CD4-positive, alpha-beta T cell treated with Interleukin-1 beta for 1 hour (primary cell): Measurements from ENCODE around the gene AZU1.

Source experiments
- DNase-seq, 2 donors: peaks; one replicate each; pipeline ENCODE4 v3.0.0-alpha.2; 2020 to 2022

AZU1 gene

DNA sequence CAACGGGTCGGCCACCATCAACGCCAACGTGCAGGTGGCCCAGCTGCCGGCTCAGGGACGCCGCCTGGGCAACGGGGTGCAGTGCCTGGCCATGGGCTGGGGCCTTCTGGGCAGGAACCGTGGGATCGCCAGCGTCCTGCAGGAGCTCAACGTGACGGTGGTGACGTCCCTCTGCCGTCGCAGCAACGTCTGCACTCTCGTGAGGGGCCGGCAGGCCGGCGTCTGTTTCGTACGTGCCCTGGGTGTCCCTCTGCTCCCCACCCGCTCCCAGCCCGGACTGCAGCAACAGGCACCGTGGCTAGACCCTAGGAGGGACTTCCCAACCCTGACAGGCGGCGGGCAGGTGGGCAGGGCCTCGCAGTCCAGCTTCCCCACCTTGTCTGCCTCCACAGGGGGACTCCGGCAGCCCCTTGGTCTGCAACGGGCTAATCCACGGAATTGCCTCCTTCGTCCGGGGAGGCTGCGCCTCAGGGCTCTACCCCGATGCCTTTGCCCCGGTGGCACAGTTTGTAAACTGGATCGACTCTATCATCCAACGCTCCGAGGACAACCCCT lies 28.0 kb downstream of the AZU1 start:
- DNase-seq = no peak

DNA sequence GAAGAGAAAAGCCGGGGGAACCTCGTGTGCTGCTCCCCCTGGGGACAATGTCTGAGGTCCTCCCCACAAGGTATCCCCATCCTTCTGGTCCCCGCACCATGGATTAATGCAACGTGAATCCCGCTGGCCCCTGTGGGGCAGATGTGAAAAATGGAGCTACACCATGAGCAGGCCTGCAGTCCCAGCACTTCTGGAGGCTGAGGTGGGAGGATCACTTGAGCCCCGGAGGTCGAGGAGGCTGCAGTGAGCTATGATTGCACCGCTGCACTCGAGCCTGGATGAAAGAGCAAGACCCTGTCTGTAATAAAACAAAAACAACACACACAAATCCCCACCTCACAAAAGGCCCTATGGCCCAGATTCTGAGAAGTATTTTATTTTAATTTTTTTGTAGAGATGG lies 30.6 kb downstream of the AZU1 start:
- no peak for DNase-seq

DNA sequence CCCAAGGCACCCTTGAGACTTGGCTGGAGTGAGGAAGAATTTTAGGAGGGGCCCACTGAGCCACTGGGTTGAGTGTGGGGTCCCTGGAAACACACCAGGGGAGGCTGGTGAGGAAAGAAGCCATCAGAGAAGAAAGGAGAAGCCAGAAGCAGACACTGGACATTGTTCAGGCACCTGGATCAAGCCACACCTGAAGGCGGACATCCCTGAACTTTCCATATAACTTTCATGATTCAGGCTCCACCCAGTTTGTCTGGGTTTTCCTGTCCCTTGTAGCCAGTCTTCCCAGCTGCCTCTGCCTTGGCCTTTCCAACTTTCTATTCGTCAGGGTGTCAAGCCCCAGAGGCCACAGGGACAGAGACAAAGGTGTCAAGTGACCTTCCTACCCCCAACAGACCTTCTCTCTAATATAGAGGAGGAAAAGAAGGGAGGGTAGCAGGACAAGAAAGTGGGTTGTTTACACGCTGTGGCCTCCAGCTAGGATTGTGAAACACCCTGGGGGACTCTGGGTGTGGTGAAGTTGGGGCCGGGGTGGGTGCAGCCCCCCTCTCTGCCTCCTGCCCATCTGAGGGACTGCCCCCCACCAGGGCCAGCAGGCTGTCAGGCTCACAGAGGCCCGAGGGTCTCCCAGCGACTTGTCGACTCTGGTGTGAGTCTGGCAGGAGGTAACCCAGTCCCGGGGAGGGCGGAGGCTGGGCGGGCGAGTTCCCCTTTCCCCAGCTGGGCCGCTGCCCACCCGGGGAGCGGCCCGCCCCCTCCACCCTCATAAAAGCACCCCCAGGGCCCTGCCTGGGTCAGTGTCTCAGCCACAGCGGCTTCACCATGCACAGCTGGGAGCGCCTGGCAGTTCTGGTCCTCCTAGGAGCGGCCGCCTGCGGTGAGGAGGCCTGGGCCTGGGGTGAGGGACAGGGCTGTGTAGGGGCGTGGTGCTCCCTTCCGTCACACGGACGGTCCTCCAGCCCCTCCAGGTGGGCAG lies 31.5 kb downstream of the AZU1 start, which contains the start of gene CFD:
CFD (plus strand) TSS at position 797 of the 976 bp plus-strand sequence; CDS start at position 823, 26 bp downstream.
- DNase-seq = peak in 1 of 2 donors; percentile 61

DNA sequence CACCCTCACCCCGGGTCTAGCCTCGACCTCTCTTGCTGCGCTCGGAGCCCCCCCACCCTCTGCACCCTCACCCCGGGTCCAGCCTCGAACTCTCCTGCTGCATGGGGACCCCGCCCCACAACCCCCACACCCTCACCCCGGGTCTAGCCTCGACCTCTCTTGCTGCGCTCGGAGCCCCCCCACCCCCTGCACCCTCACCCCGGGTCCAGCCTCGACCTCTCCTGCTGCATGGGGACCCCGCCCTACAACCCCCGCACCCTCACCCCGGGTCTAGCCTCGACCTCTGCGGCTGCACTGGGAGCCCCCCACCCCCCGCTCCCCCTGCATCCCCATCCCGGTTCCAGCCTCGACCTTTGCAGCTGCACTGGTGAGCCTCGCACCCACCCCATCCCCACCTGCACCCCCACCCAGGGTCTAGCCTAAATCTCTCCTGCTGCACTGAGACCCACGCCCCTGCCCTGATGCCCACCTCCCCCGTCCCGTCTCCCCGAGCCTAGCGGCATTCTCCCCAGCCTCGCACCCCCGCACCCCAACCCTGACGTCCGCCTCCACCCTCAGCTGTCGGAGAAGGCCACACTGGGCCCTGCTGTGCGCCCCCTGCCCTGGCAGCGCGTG lies 33.6 kb downstream of the AZU1 start:
- no peak for DNase-seq

DNA sequence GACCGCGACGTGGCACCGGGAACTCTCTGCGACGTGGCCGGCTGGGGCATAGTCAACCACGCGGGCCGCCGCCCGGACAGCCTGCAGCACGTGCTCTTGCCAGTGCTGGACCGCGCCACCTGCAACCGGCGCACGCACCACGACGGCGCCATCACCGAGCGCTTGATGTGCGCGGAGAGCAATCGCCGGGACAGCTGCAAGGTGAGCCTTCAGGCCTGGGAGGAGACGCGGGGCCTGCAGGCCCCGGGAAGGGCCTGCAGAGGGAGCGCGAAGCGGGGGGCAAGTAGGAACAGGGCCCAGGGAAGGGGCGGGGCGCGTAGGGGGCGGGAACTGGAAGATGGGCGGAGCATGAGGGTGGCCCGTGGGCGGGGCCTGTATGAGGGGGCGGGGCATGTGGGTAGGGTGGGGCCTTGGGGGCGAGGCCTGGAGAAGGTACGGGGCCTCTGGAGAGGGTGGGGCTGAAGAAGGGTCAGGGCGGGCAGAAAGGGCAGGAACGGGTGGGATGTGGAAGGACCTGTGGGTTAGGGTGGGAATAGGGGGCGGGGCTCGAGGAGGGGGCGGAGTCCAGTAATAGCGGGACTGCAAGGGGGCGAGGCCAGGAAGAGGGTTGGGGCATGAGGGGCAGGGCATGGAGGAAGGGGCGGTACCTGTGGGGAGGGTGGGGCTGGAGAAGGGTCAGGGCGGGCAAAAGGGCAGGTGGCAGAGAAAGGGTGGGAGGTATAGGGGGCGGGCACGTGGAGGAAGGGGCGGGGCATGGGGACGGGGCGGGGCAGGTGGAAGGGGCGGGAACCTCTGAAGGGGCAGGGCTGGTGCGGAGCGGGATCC lies 34.3 kb downstream of the AZU1 start:
- peak; percentile 66 to 75 for DNase-seq

DNA sequence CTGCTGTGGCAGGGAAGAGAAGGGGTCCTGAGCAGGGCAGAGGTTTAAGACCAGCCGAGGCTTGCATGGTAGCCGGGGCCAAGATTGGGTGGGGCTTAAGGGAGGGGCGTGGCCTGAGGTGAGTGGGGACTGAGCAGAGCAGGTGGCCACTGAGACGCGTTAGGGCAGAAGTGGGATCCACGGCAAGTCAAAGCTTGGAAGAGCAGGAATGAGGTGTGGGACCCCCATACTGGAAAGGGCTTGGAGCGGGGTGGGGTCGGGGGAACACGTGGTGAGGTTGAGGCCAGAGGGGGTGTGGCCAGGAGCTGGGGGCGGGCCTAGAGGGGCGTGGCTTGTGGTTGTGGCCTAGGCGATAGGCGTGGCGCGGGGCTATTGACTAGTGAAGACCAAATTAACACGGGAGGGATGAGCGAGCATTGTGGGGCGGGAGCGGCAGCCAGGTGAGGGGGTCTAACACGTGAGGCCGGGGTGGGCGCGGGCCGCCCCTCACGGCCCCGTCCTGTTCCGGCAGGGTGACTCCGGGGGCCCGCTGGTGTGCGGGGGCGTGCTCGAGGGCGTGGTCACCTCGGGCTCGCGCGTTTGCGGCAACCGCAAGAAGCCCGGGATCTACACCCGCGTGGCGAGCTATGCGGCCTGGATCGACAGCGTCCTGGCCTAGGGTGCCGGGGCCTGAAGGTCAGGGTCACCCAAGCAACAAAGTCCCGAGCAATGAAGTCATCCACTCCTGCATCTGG lies 35.1 kb downstream of the AZU1 start:
- DNase-seq = peak; percentile 82 to 83

DNA sequence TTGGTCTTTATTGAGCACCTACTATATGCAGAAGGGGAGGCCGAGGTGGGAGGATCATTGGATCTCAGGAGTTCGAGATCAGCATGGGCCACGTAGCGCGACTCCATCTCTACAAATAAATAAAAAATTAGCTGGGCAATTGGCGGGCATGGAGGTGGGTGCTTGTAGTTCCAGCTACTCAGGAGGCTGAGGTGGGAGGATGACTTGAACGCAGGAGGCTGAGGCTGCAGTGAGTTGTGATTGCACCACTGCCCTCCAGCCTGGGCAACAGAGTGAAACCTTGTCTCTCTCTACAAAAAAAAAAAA lies 35.6 kb downstream of the AZU1 start:
- no peak for DNase-seq

DNA sequence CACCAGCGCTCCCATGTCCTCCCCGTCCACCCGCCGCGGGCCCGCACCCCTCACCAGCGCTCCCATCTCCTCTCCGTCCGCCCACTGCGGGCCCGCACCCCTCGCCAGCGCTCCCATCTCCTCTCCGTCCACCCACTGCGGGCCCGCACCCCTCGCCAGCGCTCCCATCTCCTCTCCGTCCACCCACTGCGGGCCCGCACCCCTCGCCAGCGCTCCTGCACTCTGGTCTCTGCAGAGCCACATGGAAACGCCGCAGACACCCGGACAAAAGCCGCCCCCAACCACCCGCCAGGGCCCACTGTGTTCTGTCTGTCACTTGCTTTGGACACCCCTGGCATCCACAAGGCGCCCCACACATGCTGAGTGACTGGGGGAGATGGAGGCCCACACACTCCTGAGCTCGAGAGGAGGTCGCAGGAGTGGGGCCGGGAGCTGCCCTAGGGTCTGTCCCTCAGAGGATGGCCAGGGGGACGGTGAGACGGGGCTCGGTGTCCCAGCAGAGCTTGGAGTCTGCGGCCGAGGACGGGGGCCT lies 39.2 kb downstream of the AZU1 start:
- DNase-seq = no peak

DNA sequence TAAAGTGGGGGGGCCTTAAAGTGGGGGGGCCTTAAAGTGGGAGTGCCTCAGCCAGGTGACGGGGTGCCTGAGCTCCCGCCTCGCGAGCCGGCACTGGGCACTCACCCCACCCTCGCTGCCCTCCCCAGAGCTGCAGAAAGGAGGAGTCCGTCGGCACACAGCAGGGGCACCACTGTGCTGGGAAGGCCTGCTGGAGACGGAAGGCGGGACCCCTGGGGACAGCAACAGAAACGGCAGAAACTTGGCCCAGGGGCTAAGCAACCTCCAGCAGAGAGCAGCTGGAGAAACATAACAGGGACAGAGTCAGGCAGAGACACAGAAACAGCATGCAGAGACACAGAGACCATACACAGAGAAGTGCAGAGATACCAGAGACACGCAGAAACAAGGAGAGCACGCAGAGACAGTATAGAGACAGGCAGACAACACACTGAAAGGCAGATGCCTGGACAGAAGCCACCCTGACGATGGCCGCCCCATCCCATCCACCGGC lies 39.7 kb downstream of the AZU1 start:
- no peak for DNase-seq

DNA sequence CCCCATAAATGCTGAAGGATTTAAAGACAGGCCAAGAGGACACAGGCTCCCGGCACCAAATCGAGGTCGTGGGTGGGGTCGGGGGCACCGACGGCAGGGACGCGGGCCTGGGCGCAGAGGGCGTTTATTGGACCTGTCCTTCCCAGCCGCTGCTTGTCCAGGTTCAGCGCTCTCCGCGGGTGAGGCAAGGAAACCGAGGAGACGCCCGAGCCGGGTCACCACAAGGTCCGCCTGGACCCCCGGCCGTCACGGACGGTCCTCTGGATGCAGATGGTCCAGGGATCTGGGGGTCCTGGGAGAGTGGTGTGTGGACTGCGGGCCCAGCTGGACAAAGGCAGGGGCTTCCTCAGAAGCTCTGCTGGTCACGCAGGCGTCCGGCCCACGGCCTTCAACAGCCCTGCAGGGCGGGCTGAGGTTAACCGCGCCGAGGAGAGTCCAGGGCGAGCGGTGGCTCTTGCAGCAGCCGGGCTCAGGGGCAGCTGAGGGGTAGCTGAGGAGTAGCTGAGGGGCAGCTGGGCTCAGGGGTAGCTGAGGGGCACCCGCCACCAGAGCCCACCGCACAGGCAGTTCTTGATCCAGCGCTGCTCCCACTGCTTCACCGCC lies 40.3 kb downstream of the AZU1 start:
- no peak for DNase-seq

DNA sequence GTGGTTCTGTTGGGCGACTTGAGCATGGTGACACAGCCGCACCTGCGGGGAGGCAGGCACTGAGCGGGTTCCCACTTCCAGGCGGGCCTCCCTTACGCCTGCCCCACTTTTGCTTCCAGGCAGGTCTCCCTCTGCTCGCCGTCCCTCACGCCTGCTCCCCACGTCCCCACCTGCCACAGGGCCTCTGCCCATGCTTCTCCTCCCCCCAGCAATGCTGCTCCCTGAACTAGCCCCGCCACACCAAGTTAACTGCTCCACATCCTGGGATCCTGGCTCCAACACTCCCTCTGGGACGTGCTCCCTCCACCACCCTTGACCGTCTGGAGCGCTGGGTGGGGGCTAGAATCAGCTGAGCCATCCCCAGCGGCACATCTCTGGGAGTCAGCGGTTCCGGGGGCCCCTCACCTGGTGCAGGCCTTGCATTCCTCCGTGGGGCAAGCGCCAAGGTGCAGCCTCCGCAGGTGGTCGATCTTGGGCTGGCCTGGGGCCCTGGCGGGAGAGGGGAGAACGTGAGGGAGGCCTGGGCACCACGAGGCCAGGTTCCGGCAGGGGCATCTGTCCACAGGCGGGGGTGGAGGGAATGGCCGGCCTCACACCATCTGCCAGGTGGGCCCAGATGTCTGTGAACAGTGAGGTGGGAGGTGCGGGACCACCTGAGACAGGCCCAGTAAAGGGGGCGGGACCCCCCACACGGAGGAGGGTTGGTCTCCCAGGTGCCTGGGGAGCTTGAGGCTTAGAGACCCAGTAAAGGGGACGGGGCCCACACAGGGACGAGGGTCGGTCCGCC lies 41.0 kb downstream of the AZU1 start:
- DNase-seq = no peak

DNA sequence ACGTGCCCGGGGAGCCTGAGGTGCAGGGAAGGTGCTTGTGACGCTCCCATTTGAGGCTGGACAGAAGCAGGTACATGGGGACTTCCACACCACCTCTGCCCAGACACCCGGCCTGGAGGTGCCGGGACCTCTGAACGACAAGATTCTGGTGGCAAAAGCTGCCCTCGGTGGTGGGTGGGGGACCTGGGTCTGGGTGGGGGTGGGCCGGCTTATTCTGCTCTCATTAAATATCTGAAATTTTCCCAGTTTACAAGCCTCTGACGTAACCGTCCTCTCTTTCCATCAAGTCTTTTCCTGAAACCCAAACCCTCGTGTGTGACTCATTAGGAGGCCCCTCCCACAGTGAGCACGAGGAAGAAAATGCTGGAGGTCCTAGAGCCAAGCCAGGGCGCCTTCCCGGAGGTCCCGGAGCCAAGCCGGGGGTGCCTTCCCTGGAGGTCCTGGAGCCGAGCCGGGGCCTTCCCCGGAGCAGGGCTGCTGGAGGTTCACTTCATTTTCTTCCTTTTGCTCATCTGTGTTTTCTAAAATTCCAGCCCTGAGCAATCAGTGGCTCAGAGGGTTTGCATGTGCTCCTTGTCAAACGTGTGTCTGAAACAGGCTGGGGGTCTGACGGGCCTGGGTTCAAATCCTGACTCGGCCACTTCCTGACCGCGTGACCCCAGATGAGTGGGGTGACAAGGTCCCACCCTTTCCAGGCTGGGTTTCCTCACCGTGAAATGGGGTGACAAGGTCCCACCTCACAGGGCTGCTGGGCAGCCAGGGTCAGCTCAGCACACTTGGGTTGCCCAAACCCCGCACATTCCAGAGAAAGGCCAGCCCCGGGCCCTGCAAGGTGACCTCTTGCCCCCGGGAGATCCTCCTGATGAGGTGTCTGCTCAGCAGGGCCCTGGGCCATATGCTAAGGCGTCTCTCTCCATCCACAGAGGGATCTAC lies 41.9 kb downstream of the AZU1 start:
- DNase-seq = no peak

DNA sequence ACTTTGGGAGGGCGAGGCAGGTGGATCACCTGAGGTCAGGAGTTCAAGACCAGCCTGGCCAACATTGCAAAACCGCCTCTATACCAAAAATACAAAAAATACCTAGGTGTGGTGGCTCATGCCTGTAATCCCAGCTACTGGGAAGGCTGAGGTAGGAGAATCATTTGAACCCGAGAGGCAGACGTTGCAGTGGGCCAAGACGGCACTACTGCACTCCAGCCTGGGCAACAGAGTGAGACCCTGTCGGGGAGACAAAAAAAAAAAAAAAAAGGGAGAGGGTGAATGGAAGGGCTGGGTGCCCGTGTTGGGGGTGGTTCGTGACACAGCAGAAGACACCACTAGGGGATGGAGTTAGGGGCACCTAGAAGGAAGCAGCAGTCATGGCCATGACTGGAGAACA lies 42.7 kb downstream of the AZU1 start:
- DNase-seq = no peak

DNA sequence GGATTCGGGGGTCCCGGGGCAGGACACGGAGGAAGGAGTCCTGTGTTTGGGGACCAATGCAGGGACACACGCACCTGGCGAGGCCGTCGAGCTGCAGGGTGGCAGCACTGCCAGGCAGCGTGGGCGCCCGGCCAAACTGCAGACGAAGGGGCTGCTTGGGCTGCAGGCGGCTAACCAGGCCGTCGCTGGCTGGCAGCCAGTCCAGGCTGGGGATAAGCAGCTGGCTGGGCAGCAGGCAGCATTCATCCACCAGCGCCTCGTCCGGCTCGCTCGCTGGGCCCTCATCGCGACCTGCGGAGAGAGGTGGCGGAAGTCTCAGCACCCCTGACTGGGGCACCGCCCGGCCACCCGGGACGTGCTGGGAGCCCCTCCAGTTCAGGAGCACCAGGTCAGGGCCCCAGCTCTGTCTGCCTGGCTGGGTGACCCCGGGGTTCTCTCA lies 43.3 kb downstream of the AZU1 start:
- no peak for DNase-seq

DNA sequence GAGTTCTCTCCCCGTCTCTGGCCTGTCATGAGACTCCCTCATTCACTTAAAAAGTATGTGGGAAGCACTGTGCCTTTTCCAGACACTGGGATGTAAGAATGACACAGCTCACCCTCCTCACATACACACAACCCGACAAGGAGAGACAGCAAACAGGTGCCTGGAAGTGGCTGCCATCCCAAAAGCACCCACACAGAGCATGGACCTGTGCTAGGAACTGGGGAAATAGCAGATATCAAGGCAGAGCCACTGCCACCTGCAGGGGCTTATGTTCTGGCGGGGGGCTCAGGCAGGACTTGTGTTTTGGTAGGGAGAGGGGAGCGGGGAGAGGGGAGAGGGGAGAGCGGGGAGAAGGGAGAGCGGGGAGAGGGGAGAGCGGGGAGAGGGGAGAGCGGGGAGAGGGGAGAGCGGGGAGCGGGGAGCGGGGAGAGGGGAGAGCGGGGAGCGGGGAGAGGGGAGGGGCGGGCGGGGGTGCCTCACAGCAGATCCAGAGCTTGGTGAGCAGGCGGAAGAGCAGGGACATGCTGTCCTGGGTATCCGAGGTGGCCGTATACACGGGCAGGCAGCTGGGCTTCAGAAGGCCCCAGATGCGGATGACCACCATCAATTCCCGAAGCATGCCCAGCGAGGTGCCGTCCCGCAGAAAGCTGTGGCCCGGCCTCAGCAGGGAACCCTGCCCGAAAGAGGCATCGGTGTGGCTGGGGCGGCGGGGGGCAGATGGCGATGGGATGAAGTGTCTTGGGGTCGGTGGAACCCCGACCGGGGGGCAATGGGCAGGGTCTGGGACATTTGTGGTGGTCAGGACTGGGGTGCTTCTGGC lies 44.0 kb downstream of the AZU1 start:
- no peak for DNase-seq

DNA sequence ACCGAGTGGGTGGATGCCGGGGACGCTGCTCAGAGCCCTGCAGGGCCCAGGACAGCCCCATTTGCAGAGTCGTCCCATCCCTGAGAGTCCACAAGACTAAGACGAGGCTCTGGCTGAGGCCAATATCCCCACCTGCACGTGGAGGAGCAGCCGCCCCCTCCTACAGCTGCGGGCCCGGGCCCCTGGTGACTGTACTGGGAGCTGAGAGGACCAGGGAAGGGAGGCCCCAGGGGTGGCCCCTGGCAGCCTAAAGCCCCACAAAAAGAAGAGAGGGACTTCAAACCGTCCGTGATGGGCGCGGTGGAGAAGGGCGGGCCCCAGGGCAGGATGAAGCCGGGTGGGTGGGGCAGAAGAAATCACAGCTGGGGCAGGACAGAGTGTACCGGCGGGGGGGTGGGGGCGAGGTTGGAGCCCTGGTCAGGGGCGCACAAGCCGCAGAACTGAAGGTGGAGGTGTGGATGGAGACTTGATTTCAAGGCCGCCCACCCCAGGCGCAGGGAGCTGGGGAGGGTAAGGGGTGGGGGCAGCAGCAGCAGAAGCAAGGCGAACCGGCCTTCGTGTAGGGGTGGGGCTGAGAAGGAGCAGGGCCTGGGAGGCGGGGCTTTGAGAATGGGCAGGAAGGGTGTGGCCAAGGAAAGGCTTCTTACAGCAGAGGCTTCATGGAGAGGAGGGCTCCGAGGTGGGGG lies 44.8 kb downstream of the AZU1 start:
- DNase-seq = peak; percentile 88 to 91

DNA sequence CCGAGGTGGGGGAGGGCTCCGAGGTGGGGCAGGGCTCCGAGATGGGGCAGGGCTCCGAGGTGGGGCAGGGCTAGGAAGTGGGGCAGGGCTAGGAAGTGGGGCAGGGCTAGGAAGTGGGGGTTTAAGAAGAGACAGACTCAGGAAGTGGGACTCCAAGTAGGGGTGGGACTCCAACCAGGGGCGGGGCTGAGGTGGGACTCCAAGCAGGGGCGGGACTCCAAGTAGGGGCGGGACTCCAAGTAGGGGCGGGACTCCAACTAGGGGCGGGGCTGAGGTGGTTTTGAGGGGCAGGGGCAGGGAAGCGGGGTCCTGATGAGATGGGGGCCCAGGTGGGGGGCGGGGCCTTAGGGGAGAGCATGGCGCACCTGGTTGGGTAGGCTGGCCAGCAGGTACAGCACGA lies 45.4 kb downstream of the AZU1 start:
- DNase-seq = peak; percentile 88 to 90

DNA sequence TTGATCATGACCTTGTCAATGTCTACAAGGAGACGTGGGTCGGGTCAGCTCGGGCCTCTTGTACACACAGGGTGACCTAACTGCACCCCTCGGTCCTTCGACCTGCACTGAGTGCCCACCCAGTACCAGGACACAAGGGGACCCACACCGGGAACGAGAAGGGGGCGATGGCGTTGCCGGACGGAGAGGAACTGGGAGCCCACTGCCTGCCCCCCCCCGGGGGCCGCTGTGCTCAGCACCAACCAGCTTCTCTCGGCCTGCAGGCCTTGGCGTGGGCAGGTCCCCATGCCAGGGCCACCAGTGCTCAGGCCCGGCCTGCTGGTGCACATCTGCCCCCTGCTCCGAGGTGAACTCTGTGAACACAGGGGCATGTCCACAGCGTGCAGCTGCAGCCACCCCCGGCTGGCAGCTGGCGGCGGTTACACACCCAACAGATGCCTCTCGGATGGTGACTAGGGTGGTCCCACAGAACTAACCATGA lies 46.0 kb downstream of the AZU1 start:
- DNase-seq = no peak
